ENCODE data around the gene SLC28A1.

SLC28A1 gene

GRCh38 chr15:84981054-84981710 is 96.7 kb downstream of the SLC28A1 start:
- TF ChIP-seq CTCF (IDR thresholded peaks at IDR 0.05; ENCODE audit: low read depth, low read length, missing control alignments): no peak
- Histone ChIP-seq H3K27me3 (replicated peaks) (no peaks in the 10 kb centered on the region), H3K27ac (peak overlapping the region; percentile 82), H3K4me3 (ENCODE audit: low read depth, low read length) (peak overlapping the region; percentile 80), H3K36me3 (replicated peaks) (no peaks in the 10 kb centered on the region)
- peak; percentile 91 for DNase-seq
- in situ Hi-C loops (cut with HindIII; ENCODE audit: low pct_ligation_motif_present, low sequenced_read_pairs): no loop called here

- DNase-seq: no peak
- peak within 1 kb of the TSS; percentile 82 for H3K27ac ChIP-seq
- in situ Hi-C loops (cut with HindIII; ENCODE audit: low pct_ligation_motif_present, low sequenced_read_pairs): no loop called here
- H3K4me3 ChIP-seq (ENCODE audit: low read depth, low read length): peak within 1 kb of the TSS; percentile 80
- no peak for TF ChIP-seq CTCF (IDR thresholded peaks at IDR 0.05; ENCODE audit: low read depth, low read length, missing control alignments)
- no peaks in the 10 kb centered on the region for H3K36me3 ChIP-seq (replicated peaks)
- no peaks in the 10 kb centered on the region for H3K27me3 ChIP-seq (replicated peaks)
Measured at GRCh38 chr15:84981711-84982300, 97.3 kb downstream of the SLC28A1 start, which contains the start of gene PDE8A. PDE8A (plus strand) TSS chr15:84981856; CDS start chr15:84982163, 307 bp downstream.

GRCh38 chr15:84982301-84982920 is 97.9 kb downstream of the SLC28A1 start:
- no peak for DNase-seq
- no peak for TF ChIP-seq CTCF (IDR thresholded peaks at IDR 0.05; ENCODE audit: low read depth, low read length, missing control alignments)
- H3K4me3 ChIP-seq (ENCODE audit: low read depth, low read length): peak overlapping the region; percentile 80
- in situ Hi-C loops (cut with HindIII; ENCODE audit: low pct_ligation_motif_present, low sequenced_read_pairs): no loop called here
- H3K27ac ChIP-seq: peak overlapping the region; percentile 82
- no peaks in the 10 kb centered on the region for H3K36me3 ChIP-seq (replicated peaks)
- H3K27me3 ChIP-seq (replicated peaks): no peaks in the 10 kb centered on the region

GRCh38 chr15:84983294-84983693 is 98.8 kb downstream of the SLC28A1 start:
- no peak overlapping the region for H3K27ac ChIP-seq
- no peak for DNase-seq
- no peak for TF ChIP-seq CTCF (IDR thresholded peaks at IDR 0.05; ENCODE audit: low read depth, low read length, missing control alignments)
- H3K27me3 ChIP-seq (replicated peaks): no peaks in the 10 kb centered on the region
- in situ Hi-C loops (cut with HindIII; ENCODE audit: low pct_ligation_motif_present, low sequenced_read_pairs): no loop called here
- H3K4me3 ChIP-seq (ENCODE audit: low read depth, low read length): peak overlapping the region; percentile 80
- no peaks in the 10 kb centered on the region for H3K36me3 ChIP-seq (replicated peaks)

- TF ChIP-seq CTCF (IDR thresholded peaks at IDR 0.05; ENCODE audit: low read depth, low read length, missing control alignments): no peak
- no peak for DNase-seq
- in situ Hi-C loops (cut with HindIII; ENCODE audit: low pct_ligation_motif_present, low sequenced_read_pairs): no loop called here
- Histone ChIP-seq H3K4me3 (ENCODE audit: low read depth, low read length) (peak overlapping the region; percentile 80), H3K36me3 (replicated peaks) (no peaks in the 10 kb centered on the region), H3K27me3 (replicated peaks) (no peaks in the 10 kb centered on the region), H3K27ac (no peak overlapping the region)
Measured at GRCh38 chr15:84983711-84984110, 99.2 kb downstream of the SLC28A1 start.
